Kidney glomerular epithelial cell (primary cell): ENCODE results near the gene SLC39A9.
"Not testable (repeated sequence)": the region's sequence is repeated elsewhere in the genome, so short reads cannot be mapped to it uniquely, and the experiment has no call there.

Source experiments
- DNase-seq: peaks from one replicate; lab custom pipeline; 2025; lab: John Stamatoyannopoulos, UW

SLC39A9 gene

GRCh38 chr14:69368381-69368780 lies 30.1 kb upstream of the SLC39A9 start:
- no peak for DNase-seq

- DNase-seq, result no peak
Observed at GRCh38 chr14:69370061-69370460, 28.4 kb upstream of the SLC39A9 start.

- DNase-seq, result no peak
Observed at GRCh38 chr14:69372146-69372545, 26.3 kb upstream of the SLC39A9 start.

GRCh38 chr14:69373104-69373503 lies 25.4 kb upstream of the SLC39A9 start:
- DNase-seq, result no peak

- DNase-seq, result no peak
Observed at GRCh38 chr14:69374235-69374634, 24.3 kb upstream of the SLC39A9 start.

- DNase-seq, result no peak
Observed at GRCh38 chr14:69375182-69375581, 23.3 kb upstream of the SLC39A9 start.

- DNase-seq, result no peak
Observed at GRCh38 chr14:69375722-69376121, 22.8 kb upstream of the SLC39A9 start.

- no peak for DNase-seq
Observed at GRCh38 chr14:69376439-69376838, 22.1 kb upstream of the SLC39A9 start.

GRCh38 chr14:69378274-69378673 lies 20.2 kb upstream of the SLC39A9 start:
- no peak for DNase-seq

GRCh38 chr14:69387311-69387710 lies 11.2 kb upstream of the SLC39A9 start:
- DNase-seq, result no peak

GRCh38 chr14:69391400-69391799 lies 7.1 kb upstream of the SLC39A9 start:
- not testable (repeated sequence) for DNase-seq

- DNase-seq, result no peak
Observed at GRCh38 chr14:69392481-69392880, 6.0 kb upstream of the SLC39A9 start.

- DNase-seq, result no peak
Observed at GRCh38 chr14:69395929-69396328, 2.6 kb upstream of the SLC39A9 start.

GRCh38 chr14:69398818-69399210 lies 322 bp downstream of the SLC39A9 start:
- DNase-seq, result no peak

- DNase-seq, result no peak
Observed at GRCh38 chr14:69399750-69400149, 1.3 kb downstream of the SLC39A9 start.

- DNase-seq, result no peak
Observed at GRCh38 chr14:69400154-69400553, 1.7 kb downstream of the SLC39A9 start.

- no peak for DNase-seq
Observed at GRCh38 chr14:69401841-69402240, 3.3 kb downstream of the SLC39A9 start.

- no peak for DNase-seq
Observed at GRCh38 chr14:69404478-69404877, 6.0 kb downstream of the SLC39A9 start.

GRCh38 chr14:69404883-69405282 lies 6.4 kb downstream of the SLC39A9 start:
- DNase-seq, result no peak

GRCh38 chr14:69405762-69406161 lies 7.3 kb downstream of the SLC39A9 start:
- DNase-seq, result no peak

GRCh38 chr14:69408331-69408960 lies 10.0 kb downstream of the SLC39A9 start:
- no peak for DNase-seq

GRCh38 chr14:69413483-69413882 lies 15.0 kb downstream of the SLC39A9 start:
- no peak for DNase-seq

- not testable (repeated sequence) for DNase-seq
Observed at GRCh38 chr14:69416087-69416486, 17.6 kb downstream of the SLC39A9 start.

- DNase-seq, result no peak
Observed at GRCh38 chr14:69423279-69423678, 24.8 kb downstream of the SLC39A9 start.
